ENCODE data around the gene WDFY4. TPM values are rescaled to one million over a fixed set of nuclear protein-coding genes. Genes with fewer than 3 reads are reported as not detected.

Gene WDFY4
- total RNA-seq, 1 experiment from 2014 or later: not detected

DNA sequence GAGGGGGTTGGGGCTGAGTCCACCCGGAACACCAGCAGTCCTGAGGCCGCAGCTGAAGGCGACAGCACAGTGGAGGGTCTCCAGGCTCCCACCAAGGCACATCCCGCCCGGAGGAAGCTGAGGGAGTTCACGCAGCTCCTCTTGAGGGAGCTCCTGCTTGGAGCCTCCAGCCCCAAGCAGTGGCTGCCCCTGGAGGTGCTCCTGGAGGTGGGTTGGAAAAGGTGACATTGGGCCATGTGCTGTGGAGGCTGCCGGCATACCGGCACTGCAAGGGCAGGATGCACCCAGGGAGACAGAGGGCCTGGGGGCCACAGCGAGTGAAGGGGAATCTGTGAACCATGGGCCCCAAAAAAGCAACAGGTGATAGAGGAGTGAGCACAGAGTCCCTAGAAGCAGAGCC is 135.6 kb downstream of the WDFY4 start:
- Histone ChIP-seq H3K27me3 (ENCODE audit: insufficient read depth, low read length) (no peaks in the 10 kb centered on the region), H3K23me2 (ENCODE audit: insufficient read length, low read depth, low read length, poor library complexity, severe bottlenecking) (no peaks in the 10 kb centered on the region), H3K4ac (ENCODE audit: low read depth, low read length) (no peak overlapping the region), H3K18ac (ENCODE audit: insufficient read length, low read depth, low read length) (no peak overlapping the region), H3K9ac (ENCODE audit: extremely low read depth, insufficient read length, low read length) (no peak overlapping the region), H3K79me1 (ENCODE audit: insufficient read depth, low read depth, low read length, poor library complexity, severe bottlenecking) (no peaks in the 10 kb centered on the region), H2AK5ac (ENCODE audit: insufficient read length, low read length) (no peak overlapping the region), H3K56ac (ENCODE audit: insufficient read length, low read depth, low read length) (no peak overlapping the region), H2BK5ac (ENCODE audit: insufficient read length, low read length) (no peak overlapping the region), H2BK120ac (ENCODE audit: low read depth, low read length, poor library complexity, severe bottlenecking) (no peak overlapping the region), H4K91ac (ENCODE audit: insufficient read length, low read depth, low read length) (no peak overlapping the region), H2AFZ (ENCODE audit: low read length) (no peak overlapping the region), H3K4me1 (ENCODE audit: insufficient read depth, low read length) (no peaks in the 10 kb centered on the region), H4K20me1 (ENCODE audit: control insufficient read depth, insufficient read depth, insufficient read length) (no peaks in the 10 kb centered on the region), H4K5ac (ENCODE audit: insufficient read length, low read depth, low read length) (no peak overlapping the region), H3K79me2 (ENCODE audit: insufficient read depth, low read length) (no peaks in the 10 kb centered on the region), H2BK15ac (ENCODE audit: low read depth, low read length) (no peak overlapping the region), H3K14ac (ENCODE audit: insufficient read depth, low read length) (no peak overlapping the region), H3K4me2 (ENCODE audit: insufficient read depth, insufficient read length, low read length) (no peak overlapping the region), H2BK12ac (ENCODE audit: insufficient read length, low read depth, low read length) (no peak overlapping the region), H3K27ac (ENCODE audit: insufficient read length, low read depth, low read length) (no peak overlapping the region), H3K9me3 (ENCODE audit: control insufficient read depth, low read depth, low read length) (no peaks in the 10 kb centered on the region), H4K8ac (replicated peaks; ENCODE audit: insufficient read length, low read depth, low read length) (no peak overlapping the region), H2BK20ac (ENCODE audit: low read depth, low read length, poor library complexity, severe bottlenecking) (no peak overlapping the region), H3K23ac (ENCODE audit: insufficient read length, low read depth, low read length) (no peak overlapping the region), H3T11ph (ENCODE audit: low read length) (no peak overlapping the region)
- no CpG with 5 or more reads among the region's 9 CpGs for WGBS (ENCODE audit: extremely low coverage, insufficient read length, low lambda C conversion rate)
- Mint-ChIP-seq H3K27me3 (ENCODE audit: low read depth) (peaks cover 6% of the 10 kb centered on the region), H3K36me3 (ENCODE audit: insufficient read depth in 1 of 3, low read depth in 3 of 3) (no peaks in the 10 kb centered on the region), H3K4me1 (peaks cover 0 to under 1% of the 10 kb centered on the region in 2 experiments; a peak in 2 of 4 replicates), H3K27ac (no peak overlapping the region; a peak in 1 of 7 replicates), H3K4me3 (no peak overlapping the region), H3K9me3 (no peaks in the 10 kb centered on the region; a peak in 1 of 5 replicates)
- no peak for TF ChIP-seq CTCF (conservative IDR thresholded peaks at IDR 0.05)
- DNase-seq: no peak

Data from H9 (cell line).